ENCODE results near the gene TNFSF10. TPM values are rescaled to one million over a fixed set of nuclear protein-coding genes. Genes with fewer than 3 reads are reported as not detected.

TNFSF10 gene
- total RNA-seq, 4 donors from 2014 or later = 23.3 to 31.4 (median 27.7) TPM

DNA sequence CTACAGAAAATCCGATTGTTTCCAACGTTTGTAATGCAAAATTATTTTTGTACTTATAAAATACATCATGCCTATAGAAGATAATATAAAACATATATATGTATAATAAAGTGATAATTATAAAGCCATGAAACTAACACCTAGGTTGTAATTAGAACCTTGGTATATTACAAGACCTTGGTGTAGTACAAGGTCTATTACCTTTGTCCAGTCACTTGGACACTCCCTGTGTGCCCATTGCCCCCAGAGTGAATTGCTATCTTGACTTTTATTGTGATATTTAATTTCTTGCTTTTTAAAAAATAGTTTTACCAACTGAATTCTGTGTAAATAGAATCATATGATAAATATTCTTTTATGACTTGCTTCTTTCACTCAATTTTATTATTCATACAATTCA, 20.7 kb upstream of the TNFSF10 start:
- no peaks in the 10 kb centered on the region for H3K9me3 ChIP-seq
- no peak for DNase-seq (ENCODE audit: extremely low spot score)
- H3K4me1 ChIP-seq = peaks cover 13 to 53% (median 24%) of the 10 kb centered on the region in 4 donors
- WGBS = 66% methylated on average over 2 of the region's 2 CpGs
- peak overlapping the region in 1 of 4 donors; percentile 72 for H3K27ac ChIP-seq (replicated peaks in 1 of 4)
- H3K4me3 ChIP-seq = no peak overlapping the region
- H3K36me3 ChIP-seq = no peaks in the 10 kb centered on the region
- intact Hi-C loops (cut with DNase I) = no loop called here
- TF ChIP-seq EP300 (IDR thresholded peaks at IDR 0.05) (no peak), POLR2AphosphoS5 (IDR thresholded peaks at IDR 0.05) (no peak)
- no peaks in the 10 kb centered on the region for H3K27me3 ChIP-seq

DNA sequence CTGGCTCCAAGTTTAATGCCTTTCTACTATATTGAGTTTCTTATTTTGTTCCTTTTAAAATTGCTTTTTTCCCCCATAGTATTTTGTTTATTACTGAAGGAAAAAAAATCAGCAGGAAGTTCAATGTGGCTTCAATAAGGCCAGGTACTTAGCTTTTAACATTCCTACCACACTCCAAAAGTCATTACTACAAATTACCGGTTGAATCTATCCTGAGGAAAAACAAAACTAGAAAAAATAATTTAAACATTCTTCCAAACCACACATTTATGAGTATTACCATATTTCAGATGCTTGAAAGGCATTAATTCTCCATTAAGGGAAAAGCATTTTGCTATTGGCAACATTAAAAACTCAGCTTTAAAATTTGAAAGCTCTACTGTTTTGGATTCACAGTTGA, 20.2 kb upstream of the TNFSF10 start:
- Histone ChIP-seq H3K4me1 (peaks cover 13 to 49% (median 24%) of the 10 kb centered on the region in 4 donors), H3K9me3 (no peaks in the 10 kb centered on the region), H3K27me3 (no peaks in the 10 kb centered on the region), H3K36me3 (no peaks in the 10 kb centered on the region), H3K4me3 (no peak overlapping the region), H3K27ac (replicated peaks in 1 of 4) (peak overlapping the region in 1 of 4 donors; percentile 72)
- DNase-seq (ENCODE audit: extremely low spot score) = no peak
- intact Hi-C loops (cut with DNase I) = no loop called here
- WGBS = 45% methylated on average over 1 of the region's 1 CpG
- TF ChIP-seq, protein P1, sequence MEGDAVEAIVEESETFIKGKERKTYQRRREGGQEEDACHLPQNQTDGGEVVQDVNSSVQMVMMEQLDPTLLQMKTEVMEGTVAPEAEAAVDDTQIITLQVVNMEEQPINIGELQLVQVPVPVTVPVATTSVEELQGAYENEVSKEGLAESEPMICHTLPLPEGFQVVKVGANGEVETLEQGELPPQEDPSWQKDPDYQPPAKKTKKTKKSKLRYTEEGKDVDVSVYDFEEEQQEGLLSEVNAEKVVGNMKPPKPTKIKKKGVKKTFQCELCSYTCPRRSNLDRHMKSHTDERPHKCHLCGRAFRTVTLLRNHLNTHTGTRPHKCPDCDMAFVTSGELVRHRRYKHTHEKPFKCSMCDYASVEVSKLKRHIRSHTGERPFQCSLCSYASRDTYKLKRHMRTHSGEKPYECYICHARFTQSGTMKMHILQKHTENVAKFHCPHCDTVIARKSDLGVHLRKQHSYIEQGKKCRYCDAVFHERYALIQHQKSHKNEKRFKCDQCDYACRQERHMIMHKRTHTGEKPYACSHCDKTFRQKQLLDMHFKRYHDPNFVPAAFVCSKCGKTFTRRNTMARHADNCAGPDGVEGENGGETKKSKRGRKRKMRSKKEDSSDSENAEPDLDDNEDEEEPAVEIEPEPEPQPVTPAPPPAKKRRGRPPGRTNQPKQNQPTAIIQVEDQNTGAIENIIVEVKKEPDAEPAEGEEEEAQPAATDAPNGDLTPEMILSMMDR (IDR thresholded peaks at IDR 0.05) = no peak
- TF ChIP-seq POLR2AphosphoS5 (IDR thresholded peaks at IDR 0.05) = no peak
- TF ChIP-seq EP300 (IDR thresholded peaks at IDR 0.05) = no peak
- TF ChIP-seq POLR2A (IDR thresholded peaks at IDR 0.05; ENCODE audit: low read depth) = no peak

DNA sequence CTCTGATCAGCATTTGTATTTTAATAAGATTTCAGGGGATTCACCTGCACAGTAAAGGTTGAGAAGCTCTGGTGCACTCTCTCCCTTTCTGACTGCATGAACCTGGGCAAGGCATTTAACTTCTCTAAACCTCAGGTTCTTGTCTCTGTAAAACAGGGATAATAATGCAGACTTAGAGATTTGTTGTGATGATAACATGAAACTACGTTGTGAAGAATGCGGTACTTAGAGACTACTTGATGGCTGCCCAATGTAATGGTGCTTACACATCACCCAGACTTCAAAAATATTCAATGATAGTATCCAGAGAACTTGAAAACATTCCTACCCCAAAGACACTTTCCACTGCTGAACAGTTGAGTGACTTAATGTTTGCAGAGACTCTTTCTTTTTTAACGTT, 19.8 kb upstream of the TNFSF10 start:
- WGBS = 53% methylated on average over 3 of the region's 3 CpGs
- TF ChIP-seq POLR2AphosphoS5 (IDR thresholded peaks at IDR 0.05) = no peak
- no peak for TF ChIP-seq EP300 (IDR thresholded peaks at IDR 0.05)
- no peak for TF ChIP-seq POLR2A (IDR thresholded peaks at IDR 0.05; ENCODE audit: low read depth)
- TF ChIP-seq, protein P1 (IDR thresholded peaks at IDR 0.05) = no peak
- Histone ChIP-seq H3K9me3 (no peaks in the 10 kb centered on the region), H3K4me1 (peaks cover 13 to 47% (median 24%) of the 10 kb centered on the region in 4 donors), H3K27ac (replicated peaks in 1 of 4) (peak overlapping the region in 1 of 4 donors; percentile 72), H3K36me3 (no peaks in the 10 kb centered on the region), H3K27me3 (no peaks in the 10 kb centered on the region), H3K4me3 (no peak overlapping the region)
- intact Hi-C loops (cut with DNase I) = no loop called here
- DNase-seq (ENCODE audit: extremely low spot score) = no peak

DNA sequence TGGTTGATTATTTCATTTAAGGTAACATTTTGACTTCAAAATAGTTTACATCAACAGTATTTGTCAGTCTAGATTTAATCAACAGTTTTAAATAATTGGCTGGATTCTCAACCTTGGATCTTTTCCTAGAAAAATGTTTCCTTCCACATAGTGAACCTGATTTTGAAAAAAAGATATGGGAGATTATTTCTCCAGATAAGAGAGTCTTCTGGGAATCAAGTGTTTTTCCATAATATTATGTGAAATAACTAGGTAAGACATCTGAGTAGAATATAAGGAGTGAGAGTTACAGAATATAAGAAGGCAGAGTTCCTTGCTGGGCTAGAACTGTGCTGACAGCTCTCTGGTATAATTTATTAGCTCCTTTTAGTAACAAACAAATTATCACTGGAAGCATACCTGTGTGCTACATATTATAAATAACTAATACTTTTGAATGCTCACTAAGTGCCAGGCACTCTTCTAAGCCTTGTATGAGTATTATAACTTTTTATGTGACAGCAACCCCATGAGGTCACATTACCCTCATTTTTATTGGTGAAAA, 18.8 kb upstream of the TNFSF10 start:
- no peaks in the 10 kb centered on the region for H3K36me3 ChIP-seq
- H3K4me3 ChIP-seq = no peak overlapping the region
- DNase-seq (ENCODE audit: extremely low spot score) = no peak
- peaks cover 13 to 41% (median 24%) of the 10 kb centered on the region in 4 donors for H3K4me1 ChIP-seq
- H3K9me3 ChIP-seq = no peaks in the 10 kb centered on the region
- TF ChIP-seq EP300 (IDR thresholded peaks at IDR 0.05) (no peak), POLR2AphosphoS5 (IDR thresholded peaks at IDR 0.05) (no peak), POLR2A (IDR thresholded peaks at IDR 0.05; ENCODE audit: low read depth) (no peak)
- TF ChIP-seq, protein P1 (IDR thresholded peaks at IDR 0.05) = no peak
- H3K27ac ChIP-seq (replicated peaks in 1 of 4) = peak overlapping the region; percentile 31 to 72 (median 65)
- H3K27me3 ChIP-seq = no peaks in the 10 kb centered on the region
- intact Hi-C loops (cut with DNase I) = no loop called here

DNA sequence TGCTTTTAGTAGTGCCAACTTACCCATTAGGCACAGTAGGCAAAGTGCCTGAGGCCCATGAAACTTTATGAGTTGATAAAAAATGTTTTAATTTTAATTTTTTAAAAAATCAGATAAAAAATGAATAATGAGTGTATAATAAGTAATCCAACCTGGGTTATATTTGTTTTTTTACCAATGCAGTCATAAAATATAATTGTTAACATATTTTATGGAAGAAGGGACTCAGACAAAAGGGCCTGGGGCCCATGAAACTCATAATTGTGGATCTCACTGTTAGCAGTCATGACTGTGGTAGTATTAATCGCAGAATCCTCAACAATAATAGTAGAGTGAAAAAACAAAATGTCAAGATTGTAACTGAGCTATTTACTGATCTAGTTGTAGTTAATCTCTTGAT, 16.8 kb upstream of the TNFSF10 start:
- Histone ChIP-seq H3K36me3 (no peaks in the 10 kb centered on the region), H3K27me3 (no peaks in the 10 kb centered on the region), H3K27ac (replicated peaks in 1 of 4) (no peak overlapping the region), H3K9me3 (no peaks in the 10 kb centered on the region), H3K4me3 (no peak overlapping the region), H3K4me1 (peaks cover 13 to 32% (median 22%) of the 10 kb centered on the region in 4 donors)
- no peak for TF ChIP-seq POLR2A (IDR thresholded peaks at IDR 0.05; ENCODE audit: low read depth)
- TF ChIP-seq EP300 (IDR thresholded peaks at IDR 0.05) = no peak
- TF ChIP-seq, protein P1 (IDR thresholded peaks at IDR 0.05) = no peak
- TF ChIP-seq POLR2AphosphoS5 (IDR thresholded peaks at IDR 0.05) = no peak
- 96% methylated on average over 1 of the region's 1 CpG for WGBS
- intact Hi-C loops (cut with DNase I) = no loop called here
- no peak for DNase-seq (ENCODE audit: extremely low spot score)

All from esophagus muscularis mucosa (tissue), 4 donors.